VCaP (cell line): ENCODE measurements around the gene CYFIP2.

ENCODE experiments used
- H3K27ac ChIP-seq: fragments of 450-650 bp; 2 replicates; pipeline ENCODE4 v1.5.1; 2017
- TF ChIP-seq, protein P1 (sequence below): fragments of 450-650 bp; conservative IDR thresholded peaks from 2 replicates; pipeline ENCODE4 v1.5.1; 2017; ENCODE audit warnings: mild to moderate bottlenecking, moderate library complexity

The CYFIP2 gene

DNA sequence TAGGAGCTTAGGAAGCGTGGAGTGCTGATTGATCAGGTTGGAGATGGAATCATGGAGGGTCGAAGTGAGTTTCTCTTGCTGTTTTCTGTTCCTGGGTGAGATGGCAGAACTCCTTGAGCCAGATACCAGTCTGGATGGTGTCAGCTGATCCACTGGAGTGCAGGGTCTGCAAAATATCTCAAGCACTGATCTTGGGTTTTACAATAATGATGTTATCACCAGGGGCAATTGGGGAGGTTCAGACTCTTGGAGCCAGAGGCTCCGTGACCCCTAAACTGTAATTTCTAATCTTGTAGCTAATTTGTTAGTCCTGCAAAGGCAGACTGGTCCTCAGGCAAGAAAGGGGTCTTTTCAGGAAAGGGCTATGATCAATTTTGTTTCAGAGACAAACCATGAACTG lies 114.1 kb downstream of the CYFIP2 start:
- TF ChIP-seq, protein P1, sequence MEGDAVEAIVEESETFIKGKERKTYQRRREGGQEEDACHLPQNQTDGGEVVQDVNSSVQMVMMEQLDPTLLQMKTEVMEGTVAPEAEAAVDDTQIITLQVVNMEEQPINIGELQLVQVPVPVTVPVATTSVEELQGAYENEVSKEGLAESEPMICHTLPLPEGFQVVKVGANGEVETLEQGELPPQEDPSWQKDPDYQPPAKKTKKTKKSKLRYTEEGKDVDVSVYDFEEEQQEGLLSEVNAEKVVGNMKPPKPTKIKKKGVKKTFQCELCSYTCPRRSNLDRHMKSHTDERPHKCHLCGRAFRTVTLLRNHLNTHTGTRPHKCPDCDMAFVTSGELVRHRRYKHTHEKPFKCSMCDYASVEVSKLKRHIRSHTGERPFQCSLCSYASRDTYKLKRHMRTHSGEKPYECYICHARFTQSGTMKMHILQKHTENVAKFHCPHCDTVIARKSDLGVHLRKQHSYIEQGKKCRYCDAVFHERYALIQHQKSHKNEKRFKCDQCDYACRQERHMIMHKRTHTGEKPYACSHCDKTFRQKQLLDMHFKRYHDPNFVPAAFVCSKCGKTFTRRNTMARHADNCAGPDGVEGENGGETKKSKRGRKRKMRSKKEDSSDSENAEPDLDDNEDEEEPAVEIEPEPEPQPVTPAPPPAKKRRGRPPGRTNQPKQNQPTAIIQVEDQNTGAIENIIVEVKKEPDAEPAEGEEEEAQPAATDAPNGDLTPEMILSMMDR, result no peak
- H3K27ac ChIP-seq, result no peak overlapping the region

DNA sequence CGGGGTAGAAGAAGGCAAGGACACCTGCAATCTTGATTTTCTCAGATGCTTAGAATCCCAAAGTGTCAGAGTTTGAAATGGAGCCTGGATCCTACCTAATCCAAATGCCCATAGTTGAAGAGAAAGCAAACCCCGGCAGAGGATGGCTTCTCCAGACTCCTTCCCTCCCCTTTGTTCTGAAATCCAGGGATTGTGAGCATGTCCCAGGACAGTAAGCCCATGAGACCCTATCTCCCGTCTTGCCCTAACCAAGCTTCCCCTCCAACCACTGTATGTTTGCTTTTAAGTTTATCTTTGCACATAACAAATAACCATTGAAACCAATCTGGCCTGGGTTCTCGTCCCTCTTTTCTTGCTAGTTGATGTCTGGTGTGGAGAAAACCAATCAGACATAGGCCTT lies 115.8 kb downstream of the CYFIP2 start:
- H3K27ac ChIP-seq, result no peak overlapping the region

DNA sequence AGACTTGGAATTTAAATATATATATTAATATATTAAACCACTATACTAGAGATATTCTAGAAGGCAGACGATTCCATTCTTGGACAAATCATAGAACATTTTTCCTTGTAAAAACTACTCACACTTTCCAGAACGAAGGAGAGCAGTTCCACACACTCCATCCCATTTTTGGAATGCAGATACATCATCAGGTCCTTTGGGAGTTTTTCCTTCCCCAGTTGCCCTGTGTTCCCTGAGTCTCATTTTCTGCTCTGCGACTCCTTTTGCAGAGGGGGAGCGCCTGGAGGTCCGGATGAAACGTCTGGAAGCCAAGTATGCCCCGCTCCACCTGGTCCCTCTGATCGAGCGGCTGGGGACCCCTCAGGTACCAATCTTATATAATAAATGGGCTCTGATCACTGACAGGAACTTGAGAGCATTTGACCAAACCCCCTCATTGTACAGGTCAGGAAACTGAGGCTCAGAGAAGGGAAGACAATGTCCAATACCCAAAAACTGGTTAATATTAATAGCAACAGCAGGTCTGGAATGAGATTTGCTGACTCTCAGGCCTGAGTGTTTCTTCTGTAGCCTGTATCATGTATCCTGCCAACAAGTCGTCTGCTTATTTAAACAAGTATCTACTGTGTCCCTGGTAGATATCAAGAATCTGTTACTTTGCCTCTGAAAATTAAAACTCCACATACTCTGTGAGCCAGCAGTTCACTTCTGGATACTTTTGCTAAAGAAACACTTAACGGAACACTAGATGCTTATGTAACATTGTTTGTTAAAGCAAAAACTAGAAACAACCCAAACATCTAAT lies 117.3 kb downstream of the CYFIP2 start:
- no peak overlapping the region for H3K27ac ChIP-seq

More for the DNA sequence above, 115.8 kb downstream of the CYFIP2 start:
- TF ChIP-seq, protein P1, result no peak

DNA sequence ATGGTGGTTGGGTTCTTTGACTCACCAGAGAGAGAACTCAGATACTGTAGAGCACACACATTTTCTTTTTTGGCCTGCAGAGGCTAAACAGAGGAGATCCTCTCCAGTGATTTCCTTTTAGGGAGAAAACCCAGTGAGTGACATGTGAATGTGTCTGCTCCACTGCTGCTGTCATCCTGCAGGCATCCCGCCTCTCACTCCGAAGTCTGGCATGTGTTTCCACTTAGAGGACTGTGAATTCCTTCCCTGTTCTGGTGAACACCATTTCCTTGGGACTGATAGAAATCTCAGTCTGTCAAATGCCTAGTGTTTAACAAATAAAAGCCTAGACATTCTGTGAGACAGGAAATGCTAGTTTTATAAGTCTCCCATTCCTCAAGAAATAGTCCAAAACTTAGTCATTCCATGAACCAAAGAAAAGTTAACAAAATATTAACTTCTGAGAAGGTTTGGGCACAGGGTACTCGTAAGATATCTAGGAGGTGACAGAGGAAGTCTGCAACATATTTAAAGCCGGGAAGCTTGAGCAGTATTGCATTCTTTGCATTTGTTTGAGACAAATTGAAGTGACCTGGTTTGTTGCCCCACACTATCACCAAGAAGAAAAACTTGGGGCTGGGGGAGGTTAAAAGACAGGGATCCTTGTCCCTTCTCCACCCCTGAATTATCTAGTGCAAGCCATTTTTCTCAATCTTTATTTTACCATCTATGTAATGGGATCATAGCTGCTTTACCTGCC lies 119.2 kb downstream of the CYFIP2 start:
- TF ChIP-seq, protein P1, result no peak

More for the DNA sequence above, 117.3 kb downstream of the CYFIP2 start:
- TF ChIP-seq, protein P1, result no peak

DNA sequence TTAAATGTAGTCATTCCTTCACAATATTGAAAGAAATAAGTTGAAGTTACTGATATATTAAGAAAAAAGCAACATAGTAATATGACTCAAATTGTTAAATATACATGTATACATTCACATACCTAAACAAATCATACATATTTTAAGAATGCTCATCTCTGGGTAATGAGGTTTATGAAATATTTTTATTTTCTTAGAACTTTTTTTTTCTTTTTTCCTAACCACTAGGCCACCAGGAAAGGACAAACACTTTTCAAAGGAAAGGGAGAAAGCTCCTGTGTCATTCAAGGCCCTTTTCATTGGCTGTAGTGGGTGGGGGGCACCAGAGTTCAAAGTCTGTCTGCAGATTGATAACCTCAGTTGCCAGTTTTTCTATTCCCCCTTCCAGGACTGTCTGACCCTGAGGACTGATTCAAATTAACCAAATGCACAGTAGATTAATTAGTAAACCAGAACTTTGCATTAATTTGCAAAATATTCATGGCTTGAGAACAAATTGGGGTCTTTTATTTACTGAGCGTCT lies 121.2 kb downstream of the CYFIP2 start:
- H3K27ac ChIP-seq, result no peak overlapping the region
- TF ChIP-seq, protein P1, result no peak

More for the DNA sequence above, 119.2 kb downstream of the CYFIP2 start:
- no peak overlapping the region for H3K27ac ChIP-seq

DNA sequence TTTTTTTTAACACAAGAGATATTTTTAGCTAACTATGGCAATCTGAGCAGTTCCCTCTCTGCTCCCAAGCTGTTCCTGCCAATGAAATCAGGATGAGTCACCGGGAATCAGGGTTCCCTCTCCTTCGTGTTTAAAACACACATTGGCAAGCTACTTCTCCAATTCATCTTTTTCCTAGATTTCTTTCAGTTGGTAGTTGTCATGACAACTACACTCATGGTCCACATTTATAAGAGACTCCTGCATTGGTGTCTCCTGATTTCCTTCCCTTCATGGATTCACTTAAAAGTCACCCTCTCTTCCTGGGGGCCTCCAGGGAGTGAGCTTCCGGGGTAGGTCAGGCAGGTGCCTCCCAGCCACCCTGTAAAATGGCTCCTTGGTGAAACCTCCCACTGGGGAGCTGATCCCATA lies 121.8 kb downstream of the CYFIP2 start:
- TF ChIP-seq, protein P1, result no peak
- no peak overlapping the region for H3K27ac ChIP-seq

DNA sequence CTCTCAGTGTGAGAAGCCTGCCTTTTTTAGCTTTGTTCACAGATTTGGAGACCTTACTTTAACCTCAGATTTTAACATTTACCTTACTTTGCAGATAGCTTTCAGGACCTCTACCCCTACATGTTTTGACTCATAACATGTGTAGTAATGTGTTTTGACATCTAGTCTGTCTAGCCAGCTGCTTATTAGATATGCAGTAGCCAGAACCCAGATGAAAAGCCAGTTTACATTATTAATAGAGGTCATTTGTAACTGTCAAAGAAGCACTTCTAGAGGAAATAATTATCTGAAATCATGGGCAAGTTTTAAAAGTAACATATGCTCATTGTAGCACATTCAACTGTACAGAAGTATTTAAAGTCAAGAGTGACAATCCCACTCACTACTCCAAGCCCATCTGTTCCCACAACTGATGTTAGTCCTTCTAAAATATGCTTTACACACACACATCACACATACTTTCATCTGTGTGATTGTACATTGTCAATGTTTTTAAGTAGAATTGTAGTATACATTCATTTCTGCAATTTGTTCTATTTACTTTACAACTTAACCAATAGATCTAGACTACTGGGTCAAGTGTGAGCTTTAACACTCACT lies 122.3 kb downstream of the CYFIP2 start:
- H3K27ac ChIP-seq, result no peak overlapping the region
- TF ChIP-seq, protein P1, result no peak
